Activated naive CD4-positive, alpha-beta T cell treated with Interleukin-2 at 50 U/mL for 16 hours (primary cell): ENCODE data around the gene CTTNBP2.

Experiments
- DNase-seq: peaks from one replicate; pipeline ENCODE4 v3.0.0-alpha.2; 2020

CTTNBP2 gene

DNA sequence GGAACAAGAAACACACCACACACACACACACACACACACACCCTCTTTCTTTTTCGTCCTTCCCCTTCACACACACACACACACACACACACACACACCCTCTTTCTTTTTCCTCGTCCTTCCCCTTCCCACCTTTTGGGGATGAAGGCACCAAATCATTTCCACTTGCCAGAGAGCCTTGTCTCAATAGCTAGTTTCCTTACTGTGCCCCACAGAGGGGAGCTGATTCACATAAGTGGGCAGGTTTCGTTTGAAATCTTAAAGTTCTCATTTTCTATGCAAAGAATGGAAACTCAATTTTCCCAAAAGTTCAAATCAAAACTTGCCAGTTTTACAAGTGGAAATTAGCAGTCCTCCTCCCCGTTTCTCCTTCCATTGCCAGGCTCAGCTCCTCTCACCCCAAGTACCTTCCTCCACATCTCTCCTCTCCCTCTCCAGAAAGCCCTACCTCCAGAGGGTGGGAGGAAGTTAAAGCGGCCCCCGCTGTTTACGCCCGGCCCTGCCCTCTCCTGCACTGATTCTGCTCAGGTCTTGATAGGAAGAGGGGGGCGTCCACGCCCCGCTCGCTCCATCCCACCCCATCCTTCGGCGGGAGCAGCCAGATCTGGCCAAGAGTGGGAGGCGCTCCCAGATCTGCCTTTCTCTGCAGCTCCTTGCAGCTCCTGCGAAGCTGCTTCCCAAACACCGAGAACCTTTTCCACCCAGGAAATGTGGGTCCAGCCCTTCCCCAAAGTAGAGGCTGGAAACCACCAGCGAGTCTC is 1.3 kb downstream of the CTTNBP2 start:
- DNase-seq, result no peak

- DNase-seq, result no peak
Observed at GRCh38 chr7:117871401-117871777, 1.9 kb downstream of the CTTNBP2 start.

DNA sequence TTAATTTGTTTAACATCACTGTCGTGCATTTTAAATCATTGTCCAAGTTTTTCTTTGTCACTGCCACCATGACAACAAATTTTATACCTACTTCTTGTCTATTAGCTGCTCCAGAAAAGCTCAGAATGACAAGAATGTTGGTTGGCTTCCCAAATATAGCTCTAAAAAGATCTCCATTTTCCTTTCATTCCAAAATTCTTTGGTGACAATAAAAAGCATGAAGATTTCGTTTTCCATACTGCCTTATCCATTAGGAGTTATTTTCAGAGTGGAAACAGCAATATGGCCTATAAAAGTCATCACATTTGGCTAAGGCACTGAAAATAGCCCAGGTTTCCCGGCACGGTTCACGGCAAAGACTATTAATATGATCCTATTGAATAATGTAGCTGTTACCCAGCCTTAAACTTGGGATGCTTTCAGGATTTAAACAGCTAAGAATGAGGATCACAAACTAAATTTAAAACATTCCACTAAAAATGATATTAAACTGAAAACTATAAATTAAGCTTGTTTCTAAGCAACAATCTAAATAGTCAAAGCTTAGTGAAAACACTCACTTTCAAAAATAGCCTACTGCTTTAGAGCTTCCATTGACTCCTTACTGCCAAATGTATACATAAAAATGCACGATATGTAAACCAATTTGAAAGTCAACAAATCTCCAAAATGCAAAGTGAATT is 2.7 kb downstream of the CTTNBP2 start:
- no peak for DNase-seq

GRCh38 chr7:117869374-117869773 is 3.9 kb downstream of the CTTNBP2 start:
- DNase-seq, result no peak

DNA sequence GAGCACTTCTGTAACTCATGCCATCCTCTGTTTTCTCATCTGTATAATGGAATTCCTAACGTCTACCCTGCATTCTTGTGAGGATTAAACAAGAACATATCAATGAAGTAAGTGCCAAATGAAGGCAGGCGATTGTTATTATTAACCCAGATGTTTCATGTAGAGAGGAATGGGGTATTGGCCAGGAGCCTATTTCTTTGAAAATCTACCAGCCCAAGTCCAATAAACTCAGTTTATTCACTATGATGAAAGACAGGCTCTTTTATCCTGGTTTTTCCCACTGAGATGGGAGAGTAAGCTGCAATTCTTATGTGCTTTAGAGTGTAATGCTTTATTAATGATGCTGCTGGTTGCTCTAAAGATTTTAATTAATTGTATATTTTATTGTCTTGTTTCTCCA is 9.6 kb downstream of the CTTNBP2 start:
- no peak for DNase-seq

- DNase-seq, result no peak
Observed at GRCh38 chr7:117862378-117862777, 10.9 kb downstream of the CTTNBP2 start.

DNA sequence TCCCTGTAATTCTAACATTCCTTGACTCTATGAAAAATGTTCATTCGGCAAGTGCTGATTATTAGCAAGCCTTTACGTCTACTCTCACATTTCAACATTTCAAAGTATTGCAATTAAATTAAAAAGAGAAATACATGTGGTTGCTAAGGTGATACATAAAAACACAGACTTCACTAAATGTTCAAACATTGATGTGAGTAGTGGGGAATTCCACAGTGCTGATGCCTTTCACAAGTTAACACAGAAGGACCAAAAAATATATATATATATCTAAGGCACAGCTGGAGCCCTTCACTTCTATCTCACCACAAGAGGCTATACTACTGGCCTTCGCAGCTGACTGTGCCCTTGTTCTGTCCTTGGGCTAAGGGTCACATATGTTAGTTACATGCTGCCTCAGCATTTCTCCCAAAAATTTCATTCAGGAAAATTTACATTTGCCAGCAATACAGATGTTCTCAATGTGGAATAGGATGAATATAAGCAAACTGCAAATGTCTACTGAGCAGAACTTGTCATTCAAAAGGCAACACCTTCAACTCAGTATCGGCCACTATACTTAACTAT is 13.9 kb downstream of the CTTNBP2 start:
- no peak for DNase-seq

GRCh38 chr7:117858712-117859111 is 14.5 kb downstream of the CTTNBP2 start:
- DNase-seq, result no peak

- no peak for DNase-seq
Observed at GRCh38 chr7:117857718-117858117, 15.5 kb downstream of the CTTNBP2 start.

DNA sequence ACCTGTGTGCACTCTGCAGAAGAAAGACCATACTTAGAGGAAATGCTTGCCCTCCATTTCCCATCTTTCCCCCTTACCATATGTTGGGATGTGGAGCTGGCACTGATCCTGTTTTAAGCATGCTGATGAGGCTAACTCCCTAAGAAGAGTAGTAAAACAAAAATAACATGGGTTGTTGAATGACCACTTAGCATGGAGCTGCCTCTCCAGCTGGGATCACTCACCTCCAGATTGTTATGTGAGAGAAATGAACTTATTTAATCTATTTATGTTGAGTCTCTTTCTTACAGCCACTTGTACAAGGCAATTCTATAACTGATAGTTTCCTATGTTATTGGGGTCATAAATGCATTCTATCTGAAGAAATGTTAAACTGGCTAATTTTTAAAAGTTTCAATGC is 17.0 kb downstream of the CTTNBP2 start:
- DNase-seq, result no peak

GRCh38 chr7:117854186-117854585 is 19.1 kb downstream of the CTTNBP2 start:
- no peak for DNase-seq

- DNase-seq, result no peak
Observed at GRCh38 chr7:117848941-117849340, 24.3 kb downstream of the CTTNBP2 start.

DNA sequence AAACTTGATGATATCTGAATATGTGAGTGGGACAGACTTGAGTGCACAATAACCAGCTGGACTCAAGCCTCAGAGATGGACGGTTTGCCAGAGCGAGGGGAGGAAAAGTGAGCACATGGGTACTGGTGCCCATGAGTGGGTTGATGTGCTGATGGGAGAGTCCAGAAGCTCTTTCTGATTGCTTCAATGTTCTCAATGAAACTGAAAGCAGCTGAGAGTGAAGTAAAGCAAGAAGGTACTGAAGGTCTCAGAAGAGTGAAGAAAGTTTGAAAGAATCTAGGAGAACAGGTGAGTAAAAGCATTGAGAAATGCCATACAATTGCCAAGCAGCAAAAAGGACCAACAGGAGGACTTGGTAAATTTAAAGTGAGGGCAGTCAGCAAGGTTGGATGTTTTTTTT is 28.6 kb downstream of the CTTNBP2 start:
- DNase-seq, result no peak

DNA sequence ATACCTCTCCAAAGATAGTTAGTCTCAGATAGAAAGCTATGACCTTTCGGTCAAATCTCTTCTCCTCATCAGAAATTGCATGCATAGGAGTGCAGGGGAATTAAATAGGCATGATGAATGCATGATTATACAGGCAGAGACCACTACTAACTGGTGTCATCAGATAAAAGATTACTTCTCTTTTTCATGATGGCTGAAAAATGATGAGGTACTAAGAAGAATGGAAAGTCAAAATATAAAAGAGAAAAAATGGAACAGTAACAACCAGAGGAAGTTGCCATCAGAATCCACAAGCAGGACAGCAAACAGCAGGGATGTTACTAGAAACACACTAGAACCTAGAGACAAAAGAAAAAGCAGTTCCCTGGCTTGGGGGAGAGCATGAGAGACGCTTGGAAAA is 31.6 kb downstream of the CTTNBP2 start:
- no peak for DNase-seq

DNA sequence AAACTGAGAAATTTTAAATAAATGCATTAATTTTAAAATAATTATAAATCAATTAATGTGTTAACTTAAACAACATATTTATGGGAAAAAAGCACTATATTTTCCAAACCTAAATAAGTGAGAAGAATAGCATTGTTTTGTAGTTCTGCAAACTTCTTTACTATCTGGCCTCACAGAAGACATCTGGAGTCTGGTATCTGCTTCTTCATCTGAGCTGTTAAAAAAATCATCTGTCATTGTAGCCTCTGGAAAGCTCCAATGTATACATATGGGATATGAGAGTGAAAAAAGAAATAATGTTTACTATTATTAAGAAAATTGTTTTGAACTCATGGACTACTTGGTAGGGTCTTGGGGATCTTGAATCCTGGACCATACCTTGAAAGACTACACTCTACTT is 32.2 kb downstream of the CTTNBP2 start:
- no peak for DNase-seq

DNA sequence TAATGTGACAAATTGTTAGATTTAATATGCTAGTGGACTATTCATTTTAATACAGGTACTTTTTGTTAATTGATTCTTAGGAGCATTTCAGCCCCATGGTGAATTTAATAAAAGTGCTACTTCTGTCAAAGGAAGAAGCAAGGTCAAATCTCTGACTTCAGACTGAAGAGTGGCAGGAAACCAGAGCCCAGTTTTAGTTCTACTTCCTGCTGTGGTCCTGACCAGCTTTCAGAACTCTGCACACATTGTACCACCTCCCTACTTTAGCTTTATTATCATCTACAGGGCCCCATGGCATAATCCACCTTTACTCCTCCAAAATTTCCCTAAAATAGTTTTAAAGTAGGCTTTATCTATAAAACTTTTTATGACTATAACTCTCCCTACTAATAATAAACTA is 33.7 kb downstream of the CTTNBP2 start:
- DNase-seq, result no peak

- DNase-seq, result no peak
Observed at GRCh38 chr7:117837841-117838240, 35.4 kb downstream of the CTTNBP2 start.

DNA sequence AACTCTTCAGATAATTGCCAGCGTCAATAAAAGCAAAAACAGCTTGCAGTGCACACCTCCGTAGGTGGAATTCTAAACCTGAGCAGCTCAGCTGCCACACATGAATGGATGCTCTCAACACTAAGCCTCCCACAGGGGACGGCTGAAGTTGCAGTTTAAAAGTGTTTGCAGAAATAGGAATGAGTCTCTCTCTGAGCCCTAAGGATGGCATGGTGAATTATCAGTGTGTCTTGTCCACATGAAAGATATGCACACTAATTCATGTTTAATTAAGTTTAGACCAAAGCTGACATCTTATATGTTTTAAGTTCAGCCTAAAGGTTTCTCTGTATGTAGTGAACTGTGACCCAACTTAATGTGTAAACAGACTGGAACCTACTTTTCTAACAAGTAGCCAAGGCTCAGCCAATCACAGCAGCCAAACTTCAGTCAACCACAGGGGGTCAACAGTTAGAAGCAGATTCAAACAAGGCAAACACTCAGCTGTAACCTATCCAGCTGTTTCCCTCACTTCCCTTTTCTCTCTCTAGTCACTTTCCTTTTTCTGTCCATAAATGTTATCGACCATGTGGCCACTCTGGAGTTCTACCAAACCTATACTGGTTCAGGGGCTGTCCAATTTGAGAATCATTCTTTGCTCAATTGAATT is 38.1 kb downstream of the CTTNBP2 start:
- no peak for DNase-seq

DNA sequence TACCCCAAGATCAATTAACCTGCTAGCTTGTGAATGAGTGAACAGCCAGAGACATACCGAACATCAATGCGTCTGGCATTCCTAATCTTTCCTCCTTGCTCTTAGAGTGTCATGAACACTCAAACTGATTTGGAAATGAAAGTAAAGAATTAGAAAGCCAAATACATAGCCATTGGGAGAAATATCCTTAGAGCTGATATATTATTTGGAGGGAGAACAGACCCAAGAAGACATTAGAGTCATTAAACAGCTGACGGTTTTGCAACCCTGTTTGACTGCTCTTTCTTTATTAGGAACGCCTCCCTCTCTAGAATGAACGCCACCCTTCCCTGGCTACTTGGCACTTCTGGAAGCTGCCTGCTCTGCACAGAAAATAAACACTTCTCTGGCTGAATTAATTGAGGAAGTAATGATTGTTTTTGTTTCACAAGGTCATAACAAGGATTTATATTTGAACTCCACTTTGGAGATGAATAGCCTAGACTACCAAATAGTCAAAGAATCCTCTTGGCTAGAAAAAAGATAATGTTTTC is 42.8 kb downstream of the CTTNBP2 start:
- DNase-seq, result no peak

DNA sequence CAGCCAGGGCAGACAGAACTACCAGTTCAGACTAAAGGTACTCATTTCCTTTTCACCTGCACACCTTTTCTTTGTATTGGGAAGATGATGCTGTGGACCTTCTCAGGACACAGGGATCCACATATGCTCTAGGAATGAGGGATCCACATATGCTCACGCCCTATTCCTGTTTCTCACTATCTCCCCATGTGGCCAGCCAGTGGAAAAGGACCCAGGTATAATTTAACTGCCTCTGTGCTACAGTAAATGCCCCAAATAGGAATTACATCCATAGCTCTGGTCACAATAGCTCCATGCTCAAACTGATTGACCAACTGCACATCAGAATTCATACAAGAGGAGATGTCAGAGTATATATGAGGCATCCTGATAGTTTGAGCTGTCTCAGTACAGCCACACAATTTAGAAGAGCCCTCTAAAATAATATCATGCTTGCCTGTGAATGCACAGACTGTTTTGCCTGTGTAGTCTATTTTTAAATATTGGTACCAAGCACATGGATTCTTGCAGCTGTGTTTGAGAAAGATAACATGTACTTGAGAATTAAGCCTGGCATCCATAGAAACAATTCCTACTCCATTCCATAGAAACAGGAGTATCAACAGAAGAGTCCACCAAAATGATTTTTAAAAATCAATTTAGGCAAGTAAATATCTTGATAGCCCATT is 43.7 kb downstream of the CTTNBP2 start:
- DNase-seq, result no peak

DNA sequence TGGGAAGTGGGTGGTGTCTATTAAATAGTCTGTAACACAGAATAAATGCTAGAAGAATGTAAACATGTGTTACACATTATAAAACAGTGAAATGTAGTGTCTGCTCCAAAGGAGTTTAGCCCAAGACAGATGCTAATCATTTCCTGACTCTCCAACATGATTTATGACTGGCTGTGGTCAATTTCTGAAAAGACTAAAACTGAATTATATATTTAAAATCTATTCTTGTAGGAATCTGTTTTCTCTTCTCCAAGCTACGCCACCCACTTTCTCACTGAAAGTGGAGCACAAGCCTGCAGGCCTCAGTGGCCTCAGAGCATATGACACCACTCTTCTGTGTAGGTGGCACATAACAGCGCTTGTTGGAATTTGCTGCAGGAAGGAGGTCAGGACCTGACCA is 44.4 kb downstream of the CTTNBP2 start:
- no peak for DNase-seq

DNA sequence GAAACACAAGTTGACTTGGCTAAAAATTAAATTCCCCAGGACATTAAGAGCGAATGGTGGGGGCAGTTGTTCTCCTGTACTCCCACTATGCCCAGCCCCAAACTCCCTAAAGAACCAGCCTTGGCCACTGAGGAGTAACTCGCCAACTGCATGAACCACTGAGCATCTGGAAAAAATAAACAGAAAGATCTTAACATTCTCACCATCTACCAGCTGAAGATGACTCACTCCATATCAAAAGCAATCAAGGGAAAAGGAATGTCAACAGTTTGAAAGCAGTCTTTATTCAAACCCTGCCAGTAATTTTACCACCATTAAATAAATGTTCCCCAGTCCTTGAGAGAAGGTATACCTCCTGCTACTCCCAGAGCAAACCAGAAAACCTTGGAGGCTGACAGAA is 45.4 kb downstream of the CTTNBP2 start:
- no peak for DNase-seq

GRCh38 chr7:117825132-117825531 is 48.1 kb downstream of the CTTNBP2 start:
- no peak for DNase-seq
